IPS DF 6.9 (cell line): ENCODE measurements around the gene HCN2.
A peak's percentile ranks its signal among the peaks of the same experiment; 100 is the strongest.

Source experiments
- DNase-seq: peaks from one replicate; pipeline ENCODE4 v3.0.0-alpha.2; 2013; ENCODE audit warnings: low read depth, low spot score
- H3K27ac ChIP-seq: one replicate; pipeline ENCODE4 v1.5.1; 2013; ENCODE audit warnings: low read length, control low read depth
- H3K27me3 ChIP-seq: 2 replicates; pipeline ENCODE4 v1.6.1; 2013; ENCODE audit warnings: mild to moderate bottlenecking, low read length; ENCODE audit not compliant: control insufficient read depth, insufficient read depth
- H3K36me3 ChIP-seq: 2 replicates; pipeline ENCODE4 v1.6.1; 2013; ENCODE audit warnings: low read length; ENCODE audit not compliant: control insufficient read depth, insufficient read depth
- H3K4me1 ChIP-seq: 2 replicates; pipeline ENCODE4 v1.6.1; 2013; ENCODE audit warnings: low read length; ENCODE audit not compliant: control insufficient read depth, insufficient read depth
- H3K4me3 ChIP-seq: 2 replicates; pipeline ENCODE4 v1.5.1; 2013; ENCODE audit warnings: mild to moderate bottlenecking, low read length
- H3K9me3 ChIP-seq: 2 replicates; pipeline ENCODE4 v1.6.1; 2013; ENCODE audit warnings: low read length, inconsistent platforms; ENCODE audit not compliant: control insufficient read depth, insufficient read depth
- WGBS: extraction: QIAGEN DNeasy Blood & Tissue Kit; methylation state at CpG from one replicate; pipeline ENCODE4 v1.1.7; 2013; ENCODE audit warnings: mixed read lengths, missing lambda C conversion rate; ENCODE audit not compliant: insufficient read length, insufficient coverage; 5-methylcytosine and 5-hydroxymethylcytosine counted together

The HCN2 gene

GRCh38 chr19:664913-665443 lies 75.3 kb downstream of the HCN2 start:
- DNase-seq, result peak; percentile 79
- H3K4me3 ChIP-seq, result no peak overlapping the region
- WGBS, result no CpG with 5 or more reads among the region's 24 CpGs

More at GRCh38 chr19:664913-665443, 75.3 kb downstream of the HCN2 start:
- Histone ChIP-seq H3K36me3 (no peaks in the 10 kb centered on the region), H3K9me3 (no peaks in the 10 kb centered on the region), H3K4me1 (0 out of 2 replicates have a peak, but pooled peaks cover 2% of the 10 kb centered on the region), H3K27ac (no peak overlapping the region), H3K27me3 (no peaks in the 10 kb centered on the region)
